H9 (cell line): ENCODE measurements around the gene MLH1. TPM values are rescaled to one million over a fixed set of nuclear protein-coding genes. Genes with fewer than 3 reads are reported as not detected.

Source experiments
- DNase-seq: peaks from one replicate; pipeline ENCODE4 v3.0.0-alpha.2; 2017
- H2AFZ ChIP-seq: one replicate; pipeline ENCODE4 v1.6.1; 2013; ENCODE audit warnings: mild to moderate bottlenecking, low read length, control low read depth, moderate library complexity
- H2AK5ac ChIP-seq: 2 replicates; pipeline ENCODE4 v1.6.1; 2013; ENCODE audit warnings: low read length, control low read depth, mixed read lengths; ENCODE audit not compliant: insufficient read length
- H2BK120ac ChIP-seq: one replicate; pipeline ENCODE4 v1.6.1; 2013; ENCODE audit warnings: low read depth, mild to moderate bottlenecking, low read length, control low read depth, inconsistent platforms; ENCODE audit not compliant: poor library complexity, severe bottlenecking
- H2BK12ac ChIP-seq: 2 replicates; pipeline ENCODE4 v1.6.1; 2013; ENCODE audit warnings: low read length, control low read depth, mixed read lengths, low read depth; ENCODE audit not compliant: insufficient read length
- H2BK15ac ChIP-seq: 2 replicates; pipeline ENCODE4 v1.6.1; 2013; ENCODE audit warnings: low read depth, low read length, control low read depth
- H2BK20ac ChIP-seq: one replicate; pipeline ENCODE4 v1.6.1; 2013; ENCODE audit warnings: low read depth, mild to moderate bottlenecking, low read length, control low read depth, inconsistent platforms; ENCODE audit not compliant: poor library complexity, severe bottlenecking
- H2BK5ac ChIP-seq: 2 replicates; pipeline ENCODE4 v1.6.1; 2013; ENCODE audit warnings: low read length, control low read depth, mixed read lengths; ENCODE audit not compliant: insufficient read length
- H3K14ac ChIP-seq: 2 replicates; pipeline ENCODE4 v1.6.1; 2013; ENCODE audit warnings: low read length, control low read depth; ENCODE audit not compliant: insufficient read depth
- H3K18ac ChIP-seq: 2 replicates; pipeline ENCODE4 v1.6.1; 2013; ENCODE audit warnings: low read depth, mild to moderate bottlenecking, mixed read lengths, low read length, control low read depth; ENCODE audit not compliant: insufficient read length
- H3K23ac ChIP-seq: 2 replicates; pipeline ENCODE4 v1.6.1; 2013; ENCODE audit warnings: low read length, control low read depth, mixed read lengths, low read depth; ENCODE audit not compliant: insufficient read length
- H3K23me2 ChIP-seq: 2 replicates; pipeline ENCODE4 v1.6.1; 2013; ENCODE audit warnings: low read depth, mild to moderate bottlenecking, mixed read lengths, low read length, control low read depth; ENCODE audit not compliant: insufficient read length, poor library complexity, severe bottlenecking
- H3K27ac ChIP-seq: 2 replicates; pipeline ENCODE4 v1.5.1; 2013; ENCODE audit warnings: low read length, control low read depth, mixed read lengths, low read depth; ENCODE audit not compliant: insufficient read length
- H3K27me3 ChIP-seq: 2 replicates; pipeline ENCODE4 v1.6.1; 2013; ENCODE audit warnings: low read length, control low read depth, inconsistent platforms; ENCODE audit not compliant: insufficient read depth
- H3K4ac ChIP-seq: 2 replicates; pipeline ENCODE4 v1.6.1; 2013; ENCODE audit warnings: low read depth, mild to moderate bottlenecking, control low read depth, inconsistent platforms, low read length, moderate library complexity
- H3K4me1 ChIP-seq: 2 replicates; pipeline ENCODE4 v1.6.1; 2013; ENCODE audit warnings: low read length, control low read depth, inconsistent platforms; ENCODE audit not compliant: insufficient read depth
- H3K4me2 ChIP-seq: 2 replicates; pipeline ENCODE4 v1.6.1; 2013; ENCODE audit warnings: low read length, control low read depth, mixed read lengths; ENCODE audit not compliant: insufficient read length, insufficient read depth
- H3K56ac ChIP-seq: 2 replicates; pipeline ENCODE4 v1.6.1; 2013; ENCODE audit warnings: low read depth, mild to moderate bottlenecking, mixed read lengths, low read length, control low read depth; ENCODE audit not compliant: insufficient read length
- H3K79me1 ChIP-seq: 2 replicates; pipeline ENCODE4 v1.6.1; 2013; ENCODE audit warnings: low read depth, mild to moderate bottlenecking, moderate library complexity, low read length, control low read depth, inconsistent platforms; ENCODE audit not compliant: insufficient read depth, poor library complexity, severe bottlenecking
- H3K79me2 ChIP-seq: 2 replicates; pipeline ENCODE4 v1.6.1; 2013; ENCODE audit warnings: low read length, control low read depth, inconsistent platforms; ENCODE audit not compliant: insufficient read depth
- H3K9ac ChIP-seq: 2 replicates; pipeline ENCODE4 v1.6.1; 2013; ENCODE audit warnings: low read length, control low read depth, mixed read lengths; ENCODE audit not compliant: insufficient read length; ENCODE audit errors: extremely low read depth
- H3K9me3 ChIP-seq: one replicate; pipeline ENCODE4 v1.6.1; 2013; ENCODE audit warnings: low read depth, low read length, inconsistent platforms; ENCODE audit not compliant: control insufficient read depth
- H3T11ph ChIP-seq: one replicate; pipeline ENCODE4 v1.6.1; 2013; ENCODE audit warnings: mild to moderate bottlenecking, low read length, control low read depth, inconsistent platforms
- H4K20me1 ChIP-seq: one replicate; pipeline ENCODE4 v1.6.1; 2013; ENCODE audit not compliant: control insufficient read depth, insufficient read length, insufficient read depth
- H4K5ac ChIP-seq: 2 replicates; pipeline ENCODE4 v1.6.1; 2013; ENCODE audit warnings: low read depth, mild to moderate bottlenecking, mixed read lengths, low read length, control low read depth; ENCODE audit not compliant: insufficient read length
- H4K8ac ChIP-seq: replicated peaks from 2 replicates; pipeline ENCODE4 v1.6.1; 2013; ENCODE audit warnings: low read length, control low read depth, mixed read lengths, low read depth; ENCODE audit not compliant: insufficient read length
- H4K91ac ChIP-seq: 2 replicates; pipeline ENCODE4 v1.6.1; 2013; ENCODE audit warnings: low read depth, mild to moderate bottlenecking, moderate library complexity, mixed read lengths, low read length, control low read depth; ENCODE audit not compliant: insufficient read length
- H3K27ac Mint-ChIP-seq, 3 experiments: 2 replicates in 2 of 3; 3 replicates in 1 of 3; pipeline ENCODE4 v1.8.0; 2020 to 2021; ENCODE audit warnings: mixed read lengths in 3 of 3, mild to moderate bottlenecking in 1 of 3, moderate library complexity in 1 of 3
- H3K27me3 Mint-ChIP-seq: 2 replicates; pipeline ENCODE4 v1.8.0; 2021; ENCODE audit warnings: low read depth, mild to moderate bottlenecking, moderate library complexity, mixed read lengths
- H3K36me3 Mint-ChIP-seq, 3 experiments: 2 replicates in 2 of 3; 3 replicates in 1 of 3; pipeline ENCODE4 v1.8.0; 2020 to 2021; ENCODE audit warnings: low read depth in 3 of 3, mixed read lengths in 3 of 3; ENCODE audit not compliant: insufficient read depth in 1 of 3
- H3K4me1 Mint-ChIP-seq, 2 experiments: 2 replicates each; pipeline ENCODE4 v1.8.0; 2020; ENCODE audit warnings: mixed read lengths in 2 of 2
- H3K4me3 Mint-ChIP-seq, 2 experiments: 2 replicates in 1 of 2; 3 replicates in 1 of 2; pipeline ENCODE4 v1.8.0; 2020 to 2021; ENCODE audit warnings: mild to moderate bottlenecking in 2 of 2, mixed read lengths in 2 of 2, moderate library complexity in 1 of 2
- H3K9me3 Mint-ChIP-seq, 2 experiments: 2 replicates in 1 of 2; 3 replicates in 1 of 2; pipeline ENCODE4 v1.8.0; 2020; ENCODE audit warnings: mild to moderate bottlenecking in 2 of 2, mixed read lengths in 2 of 2, moderate library complexity in 1 of 2
- WGBS: extraction: QIAGEN DNeasy Blood & Tissue Kit; methylation state at CpG from one replicate; pipeline ENCODE4 v1.1.7; 2013; ENCODE audit warnings: missing lambda C conversion rate, low lambda C conversion rate, mixed read lengths; ENCODE audit not compliant: insufficient read length; ENCODE audit errors: extremely low coverage; 5-methylcytosine and 5-hydroxymethylcytosine counted together
- total RNA-seq: library from RNA; stranded (reverse); gene quantifications from 2 replicates; pipeline ENCODE4 v1.2.1, GENCODE V29; 2021
- TF ChIP-seq, protein P1 (sequence below): fragments of 200-600 bp; sonication (generic); conservative IDR thresholded peaks from 3 replicates; pipeline ENCODE4 v1.8.0; 2021; ENCODE audit warnings: antibody characterized with exemption, mild to moderate bottlenecking

MLH1 gene
- total RNA-seq, 1 experiment from 2014 or later, result 45.1 TPM

DNA sequence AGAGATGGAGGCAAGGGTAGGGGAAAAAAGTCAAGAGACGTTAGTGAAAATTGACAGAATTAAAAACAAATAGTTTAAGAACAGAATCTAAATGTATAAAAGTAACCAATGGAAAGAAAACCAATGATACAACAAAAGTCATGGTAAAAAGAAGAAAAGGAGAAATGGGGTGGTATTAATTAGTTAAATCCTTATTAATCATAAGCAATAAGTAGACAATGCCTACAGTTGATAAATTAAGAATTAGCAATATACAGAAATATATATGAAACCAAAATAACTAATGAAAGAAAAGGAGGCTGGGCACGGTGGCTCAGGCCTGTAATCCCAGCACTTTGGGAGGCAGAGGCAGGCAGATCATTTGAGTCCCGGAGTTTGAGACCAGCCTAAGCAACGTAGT is 24.2 kb upstream of the MLH1 start:
- Histone ChIP-seq H2BK20ac (no peak overlapping the region), H3K79me1 (no peaks in the 10 kb centered on the region), H3K23ac (no peak overlapping the region), H2BK12ac (no peak overlapping the region), H2AFZ (no peak overlapping the region), H3K9ac (no peak overlapping the region), H3K9me3 (no peaks in the 10 kb centered on the region), H3K14ac (no peak overlapping the region), H3K27me3 (no peaks in the 10 kb centered on the region), H2AK5ac (no peak overlapping the region), H2BK120ac (no peak overlapping the region), H3K23me2 (no peaks in the 10 kb centered on the region), H3K79me2 (no peaks in the 10 kb centered on the region), H3T11ph (no peak overlapping the region), H4K5ac (no peak overlapping the region), H3K27ac (no peak overlapping the region), H4K8ac (no peak overlapping the region), H4K20me1 (no peaks in the 10 kb centered on the region), H3K4me2 (no peak overlapping the region), H3K56ac (no peak overlapping the region), H3K4me1 (peaks cover 5% of the 10 kb centered on the region; the same call in 1 of the 2 replicates), H4K91ac (no peak overlapping the region), H3K18ac (no peak overlapping the region), H3K4ac (no peak overlapping the region), H2BK15ac (no peak overlapping the region), H2BK5ac (no peak overlapping the region)
- H3K4me3 Mint-ChIP-seq, result no peak overlapping the region
- H3K9me3 Mint-ChIP-seq, result no peaks in the 10 kb centered on the region
- WGBS, result no CpG with 5 or more reads among the region's 4 CpGs
- H3K27me3 Mint-ChIP-seq, result no peaks in the 10 kb centered on the region
- peaks cover 21 to 30% of the 10 kb centered on the region in 2 experiments for H3K4me1 Mint-ChIP-seq
- no peaks in the 10 kb centered on the region for H3K36me3 Mint-ChIP-seq
- no peak for DNase-seq
- H3K27ac Mint-ChIP-seq, result peak overlapping the region; percentile 11 to 84 (median 77); a peak in 3 of 7 replicates
- TF ChIP-seq, protein P1, sequence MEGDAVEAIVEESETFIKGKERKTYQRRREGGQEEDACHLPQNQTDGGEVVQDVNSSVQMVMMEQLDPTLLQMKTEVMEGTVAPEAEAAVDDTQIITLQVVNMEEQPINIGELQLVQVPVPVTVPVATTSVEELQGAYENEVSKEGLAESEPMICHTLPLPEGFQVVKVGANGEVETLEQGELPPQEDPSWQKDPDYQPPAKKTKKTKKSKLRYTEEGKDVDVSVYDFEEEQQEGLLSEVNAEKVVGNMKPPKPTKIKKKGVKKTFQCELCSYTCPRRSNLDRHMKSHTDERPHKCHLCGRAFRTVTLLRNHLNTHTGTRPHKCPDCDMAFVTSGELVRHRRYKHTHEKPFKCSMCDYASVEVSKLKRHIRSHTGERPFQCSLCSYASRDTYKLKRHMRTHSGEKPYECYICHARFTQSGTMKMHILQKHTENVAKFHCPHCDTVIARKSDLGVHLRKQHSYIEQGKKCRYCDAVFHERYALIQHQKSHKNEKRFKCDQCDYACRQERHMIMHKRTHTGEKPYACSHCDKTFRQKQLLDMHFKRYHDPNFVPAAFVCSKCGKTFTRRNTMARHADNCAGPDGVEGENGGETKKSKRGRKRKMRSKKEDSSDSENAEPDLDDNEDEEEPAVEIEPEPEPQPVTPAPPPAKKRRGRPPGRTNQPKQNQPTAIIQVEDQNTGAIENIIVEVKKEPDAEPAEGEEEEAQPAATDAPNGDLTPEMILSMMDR, result no peak
